HUDEP-2 (cell line): ENCODE results near the gene TMEM59.
"Not testable (repeated sequence)": the region's sequence is repeated elsewhere in the genome, so short reads cannot be mapped to it uniquely, and the experiment has no call there.

Experiments
- DNase-seq, 76 experiments: peaks; one replicate each; lab custom pipeline; 2025; ENCODE audit not compliant: unreplicated experiment in 76 of 76; lab: John Stamatoyannopoulos, UW

TMEM59 gene

DNA sequence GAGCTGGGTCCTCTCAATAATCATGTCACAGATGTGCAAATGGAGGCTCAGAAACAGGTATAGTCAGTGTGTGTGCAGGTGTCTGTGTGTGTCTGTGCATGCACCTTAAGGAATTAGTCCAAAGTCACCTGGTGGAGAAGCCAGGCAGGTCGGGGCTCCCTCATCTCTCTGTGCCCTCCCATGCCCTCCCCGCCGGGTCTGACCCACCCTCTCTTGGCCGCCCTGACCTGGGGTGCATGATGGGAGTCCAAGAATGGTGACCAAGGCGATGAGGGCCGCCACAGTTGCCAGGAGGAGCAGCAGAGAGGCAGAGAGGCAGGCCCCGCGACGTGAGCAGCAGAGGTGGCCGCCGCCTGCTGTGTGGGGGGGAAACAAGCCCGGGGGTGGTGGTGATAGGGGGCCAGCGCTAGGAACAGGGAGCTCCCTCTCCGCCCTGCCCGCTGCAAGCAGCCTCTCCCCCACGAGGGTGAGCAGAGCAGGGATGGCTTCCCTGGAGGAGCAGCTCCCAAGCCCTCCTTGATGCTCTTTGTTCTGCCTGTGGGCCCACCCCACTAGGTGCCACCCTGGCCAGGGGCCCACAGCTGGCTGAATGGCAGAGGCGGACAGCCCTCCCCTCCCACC, 38.9 kb downstream of the TMEM59 start:
- DNase-seq, result no peak

DNA sequence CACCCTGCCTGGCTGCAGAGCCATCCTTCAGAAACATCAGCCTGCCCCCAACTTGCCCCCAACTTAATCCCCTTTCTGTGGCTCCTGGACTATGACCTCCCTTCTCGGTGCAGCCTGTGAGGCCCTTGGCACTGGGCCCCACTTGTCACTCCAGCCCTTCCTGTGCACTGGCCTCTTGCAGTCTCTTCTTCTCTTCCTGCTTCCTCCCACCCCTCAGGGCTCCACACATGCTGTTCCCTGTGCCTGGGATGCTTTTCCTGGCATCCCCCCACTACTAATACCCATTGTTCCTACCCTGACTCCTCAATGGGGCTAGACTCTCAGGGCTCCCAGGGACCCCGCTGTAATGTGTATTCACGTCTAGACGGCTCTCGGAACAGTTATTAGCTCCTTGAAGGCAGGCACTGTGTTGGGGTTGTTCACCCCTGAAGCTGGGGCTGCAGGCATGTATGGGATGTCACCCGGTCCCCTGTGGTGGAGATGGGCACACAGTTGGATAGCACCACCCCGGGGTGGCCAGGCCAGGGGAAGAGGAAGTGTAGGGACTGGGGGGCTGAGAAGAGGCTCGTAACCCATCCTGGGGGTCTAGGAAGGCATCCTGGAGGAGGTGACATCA, 39.5 kb downstream of the TMEM59 start:
- no peak for DNase-seq

DNA sequence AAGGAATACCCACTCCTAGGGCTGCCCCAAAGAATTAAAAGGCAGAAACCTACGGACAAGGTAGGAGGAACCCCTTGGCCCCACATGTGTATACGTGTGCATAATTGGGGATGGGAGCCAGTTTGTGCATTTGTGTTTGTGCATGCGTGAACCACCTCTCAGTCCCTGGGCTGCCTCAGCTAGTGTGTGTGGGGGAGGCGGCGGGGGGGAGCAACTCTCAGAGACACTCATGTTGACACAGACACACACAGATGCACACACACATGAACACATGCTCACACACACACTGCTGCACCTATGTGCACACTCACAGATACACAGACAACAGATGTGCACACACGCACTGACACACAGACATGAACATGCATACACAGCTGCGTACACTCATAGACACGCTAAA, 40.1 kb downstream of the TMEM59 start:
- no peak for DNase-seq

DNA sequence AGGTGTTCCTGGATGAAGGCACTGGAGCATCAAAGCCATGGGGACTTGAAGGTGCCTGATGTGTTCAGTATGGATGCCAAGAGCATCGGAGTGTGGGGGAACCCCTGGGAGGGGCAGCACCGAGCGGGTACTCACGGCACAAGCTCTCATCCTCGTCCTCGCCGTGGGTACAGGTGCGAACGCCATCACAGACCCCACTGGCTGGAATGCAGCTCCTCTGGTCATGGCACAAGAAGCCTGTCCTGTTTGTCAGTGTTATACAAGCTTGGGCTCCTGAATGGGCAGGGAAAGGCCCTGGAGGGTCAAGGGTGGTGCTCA, 41.0 kb downstream of the TMEM59 start:
- DNase-seq, result no peak

DNA sequence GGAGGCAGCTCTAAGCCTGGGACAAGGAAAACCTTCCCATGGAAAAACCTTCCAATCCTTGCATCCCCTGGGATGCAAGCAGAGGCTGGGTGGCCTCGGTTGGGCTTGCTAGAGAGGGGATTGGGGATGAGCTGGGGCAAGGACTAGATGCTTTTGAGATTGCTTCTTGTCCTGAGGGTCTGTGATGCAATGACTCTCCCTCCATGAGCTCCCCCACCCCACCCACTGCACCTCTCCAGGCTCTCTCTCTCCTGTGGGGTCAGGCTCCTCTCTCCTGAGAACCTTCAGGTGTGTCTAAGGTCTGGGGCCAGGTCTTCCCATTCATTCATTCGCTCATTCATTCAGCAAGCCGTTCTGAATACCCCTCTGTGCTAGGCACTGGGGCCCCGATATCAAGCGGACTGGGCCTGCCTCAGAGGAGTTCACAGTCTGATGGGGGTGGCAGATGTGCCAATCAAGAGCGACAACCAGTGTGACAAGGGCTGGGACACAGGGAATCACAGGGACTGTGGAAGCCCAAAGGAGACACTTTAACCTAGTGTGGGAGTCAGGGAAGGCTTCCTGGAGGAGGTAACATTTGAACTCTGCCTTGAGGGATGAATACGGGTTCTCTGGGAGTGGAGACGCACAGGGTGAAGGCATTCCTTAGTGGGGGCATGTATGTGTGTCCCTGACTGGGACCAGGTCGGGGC, 41.5 kb downstream of the TMEM59 start:
- DNase-seq, result no peak

DNA sequence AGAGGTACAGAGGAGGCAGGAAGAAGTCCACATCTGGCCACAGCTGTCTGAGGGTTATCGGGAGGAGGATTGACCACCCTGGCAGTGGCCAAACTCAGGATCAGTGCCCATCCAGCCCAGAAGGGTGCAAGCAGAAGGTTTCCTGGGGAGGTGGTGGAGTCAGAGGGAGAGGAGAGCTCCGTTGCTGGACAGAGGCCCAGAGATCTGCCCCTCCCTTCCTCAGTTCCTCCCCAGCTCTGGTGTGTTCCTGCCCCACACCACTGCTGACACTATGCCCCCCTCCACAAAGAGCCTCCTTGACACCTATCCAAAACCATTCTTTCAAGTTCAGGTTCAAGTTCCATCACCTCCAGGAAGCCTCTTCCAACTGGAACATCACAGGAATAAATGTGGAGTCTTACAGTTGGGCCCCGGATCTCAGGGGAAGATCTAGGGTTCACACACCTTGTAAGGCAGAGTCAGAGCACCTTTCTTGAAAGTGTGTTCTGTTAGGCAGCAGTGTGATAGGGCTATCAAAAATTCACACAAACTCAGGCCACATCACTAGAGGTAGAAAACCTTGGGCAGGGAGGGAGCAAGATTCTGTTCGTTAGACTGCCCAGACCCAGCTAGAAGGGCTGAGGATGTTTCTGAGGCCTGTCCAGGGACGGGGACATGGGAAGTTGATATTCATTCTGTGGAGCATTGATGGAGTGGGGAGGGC, 42.4 kb downstream of the TMEM59 start:
- no peak for DNase-seq

DNA sequence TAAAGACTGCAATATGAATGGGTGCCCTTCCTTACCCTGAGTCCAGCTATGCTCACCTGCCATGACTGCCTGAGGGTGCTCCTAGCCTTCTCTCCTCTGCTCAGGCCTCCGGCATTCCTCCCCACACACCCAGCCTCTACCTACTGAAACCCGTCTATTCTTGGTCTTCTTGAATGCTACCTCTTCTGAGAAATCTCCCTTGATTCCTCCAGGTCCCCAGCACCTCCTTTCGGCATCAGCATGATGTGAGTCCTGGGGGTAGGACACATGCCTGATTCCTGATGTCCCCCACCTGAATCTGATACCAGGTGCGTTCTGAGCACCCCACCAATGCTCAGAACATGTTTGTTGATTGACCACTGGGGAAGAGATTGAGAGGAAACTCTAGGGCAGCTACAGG, 43.6 kb downstream of the TMEM59 start:
- no peak for DNase-seq

DNA sequence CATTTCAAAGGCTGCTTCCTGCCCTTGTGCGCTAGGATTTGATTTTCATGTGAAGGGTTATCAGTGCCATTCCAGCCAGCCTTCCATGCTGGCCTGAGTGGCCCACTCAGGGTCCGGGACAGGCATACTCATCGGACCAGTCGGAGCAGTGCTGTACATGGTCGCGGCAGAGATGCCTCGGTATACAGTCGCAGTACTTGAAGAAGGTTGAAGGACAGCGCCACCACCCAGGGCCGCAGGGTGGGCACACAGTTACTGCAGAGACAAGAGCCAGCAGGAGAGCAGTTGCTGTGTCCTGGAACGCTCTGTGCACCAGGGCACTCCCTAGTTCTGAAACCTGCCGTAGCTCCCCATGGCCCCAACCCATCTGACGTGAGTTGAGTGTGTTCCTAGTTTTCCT, 44.1 kb downstream of the TMEM59 start:
- no peak for DNase-seq

DNA sequence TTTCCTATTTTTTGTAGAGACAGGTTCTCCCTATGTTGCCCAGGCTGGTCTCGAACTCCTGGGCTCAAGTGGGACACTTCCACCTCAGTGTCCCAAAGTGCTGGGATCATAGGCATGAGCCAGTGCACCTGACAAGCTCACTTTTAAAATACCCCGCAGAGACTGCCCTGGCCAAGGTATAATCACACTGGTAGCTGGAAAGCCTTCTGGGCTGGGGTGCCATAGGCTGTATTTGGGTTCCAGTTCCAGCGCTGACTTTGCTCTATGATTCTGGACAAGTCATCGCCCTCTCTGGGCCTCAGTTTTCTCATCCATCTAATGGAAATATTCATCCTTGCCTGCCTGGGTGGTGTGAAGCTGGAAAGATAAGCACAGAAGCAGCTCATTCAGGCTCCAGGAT, 45.4 kb downstream of the TMEM59 start:
- DNase-seq, result no peak

DNA sequence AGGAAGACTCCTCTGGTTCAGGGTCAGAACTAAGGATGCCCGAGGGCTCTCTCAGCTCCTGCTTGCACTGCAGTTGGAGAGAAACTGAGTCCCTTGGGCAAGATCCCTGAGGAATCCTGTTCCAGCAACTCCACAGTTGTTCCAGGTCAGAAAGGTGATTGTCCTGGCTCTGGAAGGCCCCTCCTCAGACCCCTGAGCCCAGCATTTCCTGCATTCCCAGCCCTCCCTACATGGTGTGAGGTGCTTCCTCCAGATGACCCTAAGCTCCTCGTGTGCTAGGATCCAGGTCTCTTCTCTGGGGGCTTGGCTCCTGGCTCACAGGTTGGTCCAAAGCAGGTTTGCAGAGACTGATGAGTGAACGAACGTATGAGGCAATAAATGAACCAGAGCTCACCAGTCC, 46.5 kb downstream of the TMEM59 start:
- DNase-seq, result no peak

DNA sequence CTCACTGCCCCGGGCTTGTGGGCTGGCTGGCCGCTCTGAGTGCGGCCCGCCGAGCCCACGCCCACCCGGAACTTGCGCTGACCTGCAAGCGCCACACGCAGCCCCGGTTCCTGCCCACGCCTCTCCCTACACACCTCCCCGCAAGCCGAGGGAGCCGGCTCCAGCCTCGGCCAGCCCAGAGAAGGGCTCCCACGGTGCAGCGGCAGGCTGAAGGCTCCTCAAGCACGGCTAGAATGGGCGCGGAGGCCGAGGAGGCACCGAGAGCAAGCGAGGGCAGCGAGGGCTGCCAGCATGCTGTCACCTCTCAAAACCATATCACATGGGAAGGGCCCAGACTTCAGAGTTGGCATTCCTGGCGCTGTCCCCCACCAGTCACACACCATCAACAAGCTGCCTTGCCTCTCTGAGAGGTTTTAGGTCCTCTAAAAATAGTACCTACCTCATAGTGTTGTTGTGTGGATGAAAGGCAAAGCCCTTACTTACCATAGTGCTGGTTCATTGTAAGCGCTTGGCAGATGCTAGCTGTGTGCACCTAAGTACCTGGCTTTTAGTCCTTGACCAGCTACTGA, 48.4 kb downstream of the TMEM59 start:
- DNase-seq, result no peak

DNA sequence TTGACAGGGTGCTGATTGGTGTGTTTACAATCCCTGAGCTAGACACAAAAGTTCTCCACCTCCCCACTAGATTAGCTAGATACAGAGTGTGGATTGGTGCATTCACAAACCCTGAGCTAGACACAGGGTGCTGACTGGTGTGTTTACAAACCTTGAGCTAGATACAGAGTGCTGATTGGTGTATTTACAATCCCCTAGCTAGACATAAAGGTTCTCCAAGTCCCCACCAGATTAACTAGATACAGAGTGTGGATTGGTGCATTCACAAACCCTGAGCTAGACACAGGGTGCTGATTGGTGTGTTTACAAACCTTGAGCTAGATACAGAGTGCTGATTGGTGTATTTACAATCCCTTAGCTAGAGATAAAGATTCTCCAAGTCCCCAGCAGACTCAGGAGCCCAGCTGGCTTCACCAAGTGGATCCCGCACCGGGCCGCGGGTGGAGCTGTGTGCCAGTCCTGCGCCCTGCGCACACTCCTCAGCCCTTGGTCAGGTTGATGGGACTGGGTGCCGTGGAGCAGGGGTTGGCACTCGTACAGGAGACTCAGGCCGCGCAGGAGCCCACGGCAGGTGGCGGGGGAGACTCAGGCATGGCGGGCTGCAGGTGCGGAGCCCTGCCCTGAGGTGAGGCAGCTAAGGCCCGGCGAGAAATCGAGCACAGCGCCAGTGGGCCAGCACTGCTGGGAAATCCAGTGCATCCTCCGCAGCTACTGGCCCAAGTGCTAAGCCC, 49.1 kb downstream of the TMEM59 start:
- DNase-seq, result not testable (repeated sequence)

DNA sequence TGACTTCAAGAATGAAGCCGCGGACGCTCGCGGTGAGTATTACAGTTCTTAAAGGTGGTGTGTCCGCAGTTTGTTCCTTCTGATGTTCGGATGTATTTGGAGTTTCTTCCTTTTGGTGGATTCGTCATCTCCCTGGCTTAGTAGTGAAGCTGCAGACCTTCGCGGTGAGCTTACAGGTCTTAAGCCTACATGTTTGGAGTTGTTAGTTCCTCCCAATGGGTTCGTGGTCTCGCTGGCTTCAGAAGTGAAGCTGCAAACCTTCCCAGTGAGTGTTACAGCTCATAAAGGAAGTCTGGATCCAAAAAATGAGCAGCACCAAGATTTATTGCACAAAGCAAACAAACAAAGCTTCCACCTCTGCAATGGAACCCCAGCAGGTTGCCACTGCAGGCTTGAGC, 49.8 kb downstream of the TMEM59 start:
- DNase-seq, result no peak

DNA sequence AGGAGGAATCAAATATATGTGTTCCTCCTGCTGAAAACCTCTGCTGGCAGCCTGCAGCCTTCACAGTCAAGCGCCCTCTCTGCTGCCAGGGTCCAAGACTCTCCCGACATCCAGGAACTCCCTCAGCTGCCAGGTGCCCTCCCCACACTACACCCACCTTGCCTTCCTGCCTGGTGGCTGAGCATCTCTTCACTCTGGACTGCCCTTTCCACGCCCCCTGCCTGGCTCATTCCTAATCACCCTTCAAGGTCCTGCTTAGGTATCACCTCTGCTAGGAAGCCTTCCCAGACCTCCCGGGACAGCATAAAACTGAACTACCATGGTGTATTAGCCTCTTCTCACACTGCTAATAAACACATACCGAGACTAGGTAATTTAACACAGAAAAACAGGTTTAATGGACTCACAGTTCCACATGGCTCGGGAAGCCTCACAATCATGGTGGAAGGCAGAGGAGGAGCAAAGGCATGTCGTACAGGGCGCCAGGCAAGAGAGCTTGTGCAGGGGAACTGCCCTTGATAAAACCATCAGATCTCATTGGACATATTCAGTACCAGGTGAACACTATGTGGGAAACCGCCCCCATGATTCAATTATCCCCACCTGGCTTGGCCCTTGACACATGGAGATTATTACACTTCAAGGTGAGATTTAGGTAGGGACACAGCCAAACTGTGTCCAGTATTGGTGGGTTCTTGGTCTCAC, 50.3 kb downstream of the TMEM59 start:
- no peak for DNase-seq

DNA sequence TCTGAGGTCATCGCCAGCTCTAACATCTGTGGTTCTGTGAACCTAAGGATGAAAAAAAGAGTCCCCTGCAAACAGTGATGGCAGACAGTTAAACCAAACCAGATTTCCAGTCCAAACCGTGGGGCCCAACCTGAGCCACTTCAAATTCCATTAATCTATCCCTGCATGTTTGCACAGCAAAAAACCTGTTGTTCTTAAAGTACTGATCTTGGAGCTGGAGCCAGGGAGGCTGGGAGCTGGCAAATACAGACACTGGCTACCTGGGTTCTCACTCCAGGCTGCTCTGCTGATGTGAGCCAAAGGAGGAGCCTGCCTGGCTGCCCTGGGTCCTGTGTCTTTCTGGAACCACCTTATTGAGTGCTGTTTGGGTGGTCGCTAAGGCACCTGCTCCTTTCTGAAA, 51.4 kb downstream of the TMEM59 start:
- no peak for DNase-seq

DNA sequence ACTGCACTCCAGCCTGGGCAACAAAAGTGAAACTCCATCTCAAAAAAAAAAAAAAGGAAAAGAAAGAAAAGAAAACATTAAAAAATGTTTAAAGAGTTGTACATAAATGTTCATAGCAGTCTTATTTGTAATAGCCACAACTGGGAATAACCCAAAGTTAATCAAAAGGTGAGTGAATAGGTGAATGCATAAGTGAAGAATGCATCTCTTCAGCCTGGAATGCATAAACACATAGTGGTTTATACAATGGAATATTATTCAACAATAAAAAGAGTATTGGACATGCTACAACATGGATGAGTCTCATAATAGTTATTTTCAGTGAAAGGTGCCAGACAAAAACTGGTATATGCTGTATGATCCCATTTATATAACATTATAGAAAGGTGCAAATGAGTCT, 53.1 kb downstream of the TMEM59 start:
- DNase-seq, result no peak

DNA sequence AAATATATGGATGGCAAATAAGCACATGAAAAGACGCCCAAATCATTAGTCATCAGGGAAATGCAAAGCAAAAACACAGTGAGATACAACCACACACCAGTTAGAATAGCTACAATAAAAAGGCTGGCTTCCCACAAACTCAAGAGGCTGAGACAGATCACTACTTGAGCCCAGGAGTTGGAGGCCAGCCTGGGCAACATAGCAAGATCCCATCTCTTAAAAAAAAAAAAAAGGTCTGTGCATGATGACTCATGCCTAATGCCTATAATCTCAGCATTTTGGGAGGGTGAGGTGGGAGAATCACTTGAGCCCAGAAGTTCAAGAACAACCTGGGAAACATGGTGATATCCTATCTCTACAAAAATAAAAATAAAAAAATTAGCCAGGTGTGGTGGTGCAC, 54.8 kb downstream of the TMEM59 start:
- no peak for DNase-seq

DNA sequence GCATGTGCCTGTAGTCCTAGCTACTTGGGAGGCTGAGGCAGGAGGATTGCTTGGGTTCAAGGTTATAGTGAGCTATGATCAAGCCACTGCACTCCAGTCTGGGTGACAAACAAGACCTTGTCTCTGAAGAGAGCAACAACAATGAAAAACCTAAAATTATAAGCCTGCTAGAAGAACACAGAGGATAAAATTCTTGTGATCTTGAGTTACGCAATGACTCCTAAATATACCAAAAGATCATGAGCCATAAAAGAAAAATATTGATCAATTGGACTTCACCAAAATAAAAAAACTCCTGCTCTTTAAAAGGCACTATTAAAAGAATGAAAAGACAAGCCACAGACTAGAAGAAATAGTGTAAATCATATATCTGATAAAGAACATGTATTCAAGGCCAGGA, 57.3 kb downstream of the TMEM59 start:
- no peak for DNase-seq

DNA sequence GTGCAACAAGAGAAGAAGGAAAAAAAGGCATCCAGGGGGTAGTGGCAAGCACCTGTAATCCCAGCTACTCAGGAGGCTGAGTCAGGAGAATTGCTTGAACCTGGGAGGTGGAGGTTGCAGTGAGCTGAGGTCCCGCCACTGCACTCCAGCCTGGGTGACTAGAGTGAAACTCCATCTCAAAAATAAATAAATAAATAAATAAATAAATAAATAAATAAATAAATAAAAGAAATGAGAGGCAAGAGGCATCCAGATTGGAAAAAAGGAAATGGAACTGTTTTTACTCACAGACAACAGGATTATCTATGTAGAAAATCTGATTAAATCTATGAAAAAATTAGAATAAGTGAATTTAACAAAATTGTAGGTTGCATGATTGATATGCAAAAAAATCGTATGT, 58.5 kb downstream of the TMEM59 start:
- not testable (repeated sequence) for DNase-seq
